HG02588 (cell line): ENCODE measurements around the gene RASA3.
A peak's percentile ranks its signal among the peaks of the same experiment; 100 is the strongest.

Experiments used
- ATAC-seq: cut with Tn5 transposase; IDR thresholded peaks from one replicate; pipeline ENCODE4 v1.9.1; 2021; ENCODE audit warnings: mild to moderate bottlenecking, moderate library complexity; ENCODE audit not compliant: unreplicated experiment

The RASA3 gene

GRCh38 chr13:114070098-114070799, 62.2 kb downstream of the RASA3 start:
- no peak for ATAC-seq

GRCh38 chr13:114069376-114070097, 62.9 kb downstream of the RASA3 start:
- ATAC-seq = no peak

- no peak for ATAC-seq
Observed at GRCh38 chr13:114068656-114069318, 63.6 kb downstream of the RASA3 start.

GRCh38 chr13:114067886-114068651, 64.4 kb downstream of the RASA3 start:
- ATAC-seq = peak; percentile 26

- ATAC-seq = peak; percentile 54
Observed at GRCh38 chr13:114067381-114067885, 65.0 kb downstream of the RASA3 start.

- ATAC-seq = no peak
Observed at GRCh38 chr13:114066956-114067355, 65.5 kb downstream of the RASA3 start.

GRCh38 chr13:114065926-114066774, 66.3 kb downstream of the RASA3 start:
- no peak for ATAC-seq

GRCh38 chr13:114065141-114065925, 67.1 kb downstream of the RASA3 start:
- peak; percentile 54 for ATAC-seq

GRCh38 chr13:114064450-114065140, 67.8 kb downstream of the RASA3 start:
- ATAC-seq = no peak

GRCh38 chr13:114063545-114064449, 68.6 kb downstream of the RASA3 start:
- ATAC-seq = no peak

GRCh38 chr13:114062754-114063153, 69.7 kb downstream of the RASA3 start:
- no peak for ATAC-seq

GRCh38 chr13:114062341-114062740, 70.1 kb downstream of the RASA3 start:
- ATAC-seq = no peak

- no peak for ATAC-seq
Observed at GRCh38 chr13:114061744-114062143, 70.7 kb downstream of the RASA3 start.

GRCh38 chr13:114061047-114061446, 71.4 kb downstream of the RASA3 start:
- no peak for ATAC-seq

- ATAC-seq = no peak
Observed at GRCh38 chr13:114059946-114060860, 72.2 kb downstream of the RASA3 start.

- no peak for ATAC-seq
Observed at GRCh38 chr13:114059428-114059827, 73.0 kb downstream of the RASA3 start.
